Sigmoid colon (tissue), 3 donors: ENCODE data around the gene TTLL8.

ENCODE experiments used
- CTCF ChIP-seq, 4 experiments: fragments of 450-650 bp in 3 of 4; fragments of 200-600 bp in 1 of 4; IDR thresholded peaks; one replicate each; pipeline ENCODE4 v1.5.1; 2016 to 2019; ENCODE audit warnings: antibody characterized with exemption in 4 of 4, mild to moderate bottlenecking in 3 of 4, moderate library complexity in 2 of 4
- POLR2A ChIP-seq, 2 donors: fragments of 450-650 bp; IDR thresholded peaks; one replicate each; pipeline ENCODE4 v1.6.1; 2016; ENCODE audit warnings: antibody characterized with exemption in 2 of 2, mild to moderate bottlenecking in 2 of 2, moderate library complexity in 2 of 2

GRCh38 chr22:49971232-49972162 lies 86.6 kb downstream of the TTLL8 start:
- TF ChIP-seq POLR2A (IDR thresholded peaks at IDR 0.05) (no peak), CTCF (IDR thresholded peaks at IDR 0.05) (no peak)
